GM04504 (cell line): Measurements from ENCODE around the gene CTSZ.
"Not testable (repeated sequence)": the region's sequence is repeated elsewhere in the genome, so short reads cannot be mapped to it uniquely, and the experiment has no call there.

ENCODE experiments used
- DNase-seq: peaks from one replicate; pipeline ENCODE4 v3.0.0-alpha.2; 2012; ENCODE audit warnings: low read depth

CTSZ gene

GRCh38 chr20:59013031-59013951 is 6.2 kb upstream of the CTSZ start:
- DNase-seq, result no peak

- not testable (repeated sequence) for DNase-seq
Observed at GRCh38 chr20:59011874-59012157, 4.8 kb upstream of the CTSZ start.

DNA sequence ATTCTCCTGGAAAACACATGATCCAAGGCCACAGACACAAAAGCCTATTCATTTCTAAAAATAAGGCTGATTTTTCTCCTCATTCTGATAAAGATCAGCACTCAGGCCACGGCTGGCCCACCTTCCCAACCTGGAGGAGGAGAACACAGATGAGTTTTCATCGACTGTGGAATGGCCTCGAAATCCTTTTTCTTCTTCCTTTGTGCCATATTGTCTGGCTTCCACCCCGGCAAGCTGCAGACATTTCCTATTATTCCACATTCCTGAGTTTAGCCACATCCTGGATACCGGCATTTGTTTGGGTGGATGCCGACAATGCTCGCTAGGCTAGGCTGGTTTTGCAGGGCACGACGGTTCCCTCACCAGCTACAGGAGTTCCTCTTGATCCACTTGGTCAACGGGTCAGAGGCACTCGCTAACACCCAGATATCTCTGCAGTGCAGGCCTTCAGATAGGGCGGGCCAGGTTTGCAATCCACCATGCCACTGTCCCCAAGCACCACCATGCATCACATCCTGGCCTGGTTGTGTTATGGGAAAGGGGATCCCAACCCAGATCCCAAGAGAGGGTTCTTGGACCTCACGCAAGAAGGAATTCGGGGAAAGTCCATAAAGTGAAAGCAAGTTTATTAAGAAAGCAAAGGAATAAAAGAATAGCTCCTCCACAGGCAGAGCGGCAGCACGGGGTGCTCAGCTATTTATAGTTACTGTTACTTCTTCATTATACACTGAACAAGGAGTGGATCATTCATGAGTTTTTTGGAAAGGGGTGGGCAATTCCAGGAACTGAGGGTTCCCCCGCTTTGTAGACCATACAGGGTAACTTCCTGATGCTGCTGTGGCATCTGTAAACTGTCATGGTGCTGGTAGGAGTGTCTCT is 4.2 kb upstream of the CTSZ start:
- peak; percentile 84 for DNase-seq

- DNase-seq, result no peak
Observed at GRCh38 chr20:59010321-59010994, 3.4 kb upstream of the CTSZ start.

GRCh38 chr20:59008715-59009336 is 1.8 kb upstream of the CTSZ start:
- DNase-seq, result no peak

- DNase-seq, result no peak
Observed at GRCh38 chr20:59007665-59008511, 834 bp upstream of the CTSZ start.

DNA sequence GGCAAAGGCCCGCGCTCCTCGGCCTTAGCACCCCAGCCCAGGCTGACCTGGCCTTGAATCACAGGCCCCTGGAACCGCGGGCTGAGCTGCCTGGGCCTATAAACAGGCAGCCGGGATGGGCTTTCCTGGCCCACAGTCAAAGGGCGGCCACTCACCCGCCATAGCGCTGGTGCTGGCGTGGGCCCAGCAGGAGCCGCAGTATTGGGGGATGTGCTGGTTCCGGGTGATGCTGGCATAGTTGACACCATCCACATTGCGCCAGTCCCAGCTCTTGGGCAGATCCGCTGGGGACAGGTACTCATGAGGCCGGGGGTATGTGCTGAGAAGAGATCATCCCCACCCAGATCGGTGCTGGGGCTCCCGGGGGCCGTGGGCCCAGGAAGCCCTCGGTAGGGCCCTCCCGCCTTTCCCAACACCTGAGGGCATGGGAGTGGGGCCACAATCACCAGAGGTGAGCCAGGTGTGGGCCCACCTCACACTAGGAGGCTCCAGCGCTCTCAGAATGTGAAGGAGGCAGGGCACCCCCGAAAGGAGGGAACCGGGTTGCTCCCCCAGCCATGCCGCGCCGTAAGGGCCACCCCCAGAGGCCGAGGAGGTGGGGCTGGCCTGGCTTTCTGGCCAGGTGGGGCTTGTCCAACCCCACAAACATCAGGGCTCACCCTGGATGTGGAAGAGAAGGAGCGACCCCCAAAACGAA is 739 bp downstream of the CTSZ start:
- DNase-seq, result no peak

- no peak for DNase-seq
Observed at GRCh38 chr20:59005523-59006166, 1.4 kb downstream of the CTSZ start.

DNA sequence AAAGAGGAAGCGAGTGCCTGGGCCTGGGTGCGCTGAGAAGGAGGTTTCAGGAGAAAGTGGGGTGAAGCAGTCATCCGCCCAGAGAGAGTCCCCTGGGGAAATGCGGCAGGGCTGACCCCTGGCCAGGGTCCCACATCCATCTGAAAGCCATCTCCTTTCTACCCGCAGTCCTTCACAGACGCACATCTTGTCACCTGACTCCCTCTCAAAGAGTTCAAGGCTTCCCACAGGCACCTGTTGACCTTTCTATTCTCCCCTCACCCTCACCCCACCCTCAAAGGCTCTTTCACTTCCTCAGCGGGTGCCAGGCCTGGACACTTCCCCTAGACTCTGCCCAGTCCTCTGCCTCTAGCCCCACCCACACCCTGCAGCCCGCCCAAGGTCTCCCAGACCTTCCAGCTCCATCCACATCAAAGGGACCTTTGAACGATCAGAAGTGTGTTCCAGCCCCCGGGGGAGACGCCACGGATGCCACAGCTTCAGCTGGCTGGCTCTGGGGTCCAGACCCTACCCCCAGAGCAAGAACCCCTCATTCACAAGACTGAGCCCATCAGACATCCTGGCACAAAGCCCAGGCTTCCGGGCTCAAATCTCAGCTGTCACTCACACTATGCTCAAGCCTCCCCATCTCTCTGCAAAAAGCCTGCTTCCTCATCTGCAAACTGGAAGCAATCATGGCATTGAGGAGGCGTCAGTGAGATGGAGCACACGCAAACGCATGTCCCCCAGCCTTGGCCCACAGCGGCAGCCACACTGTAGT is 2.1 kb downstream of the CTSZ start:
- no peak for DNase-seq

GRCh38 chr20:59004493-59004762 is 2.6 kb downstream of the CTSZ start:
- DNase-seq, result no peak

GRCh38 chr20:59003836-59004492 is 3.1 kb downstream of the CTSZ start:
- DNase-seq, result no peak

DNA sequence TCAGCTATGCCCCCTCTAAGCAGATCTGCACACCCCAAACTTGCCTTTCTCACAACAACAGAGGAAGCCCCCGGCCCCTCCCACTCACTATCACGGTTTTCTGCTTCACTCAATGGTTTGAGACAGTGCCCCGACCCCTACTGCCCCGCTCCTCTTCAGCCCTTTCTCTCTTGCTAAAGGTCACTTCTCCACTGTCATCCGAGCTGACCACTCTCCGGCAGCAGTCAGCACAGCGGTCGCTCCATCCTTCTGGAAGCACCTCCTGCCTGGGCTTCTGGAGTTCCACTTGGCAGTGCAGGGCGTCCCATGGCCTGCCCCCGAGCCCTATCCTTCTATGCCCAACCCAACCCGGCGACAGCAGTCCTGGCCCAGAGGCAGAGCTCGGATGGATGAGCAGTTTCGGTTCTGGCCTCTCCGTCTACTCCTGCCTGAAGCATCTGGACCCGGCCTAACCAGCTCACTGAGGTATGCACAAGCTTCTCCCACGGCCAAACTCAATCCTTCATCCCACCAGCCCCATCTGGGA is 4.1 kb downstream of the CTSZ start:
- no peak for DNase-seq

GRCh38 chr20:59002388-59002787 is 4.7 kb downstream of the CTSZ start:
- no peak for DNase-seq

DNA sequence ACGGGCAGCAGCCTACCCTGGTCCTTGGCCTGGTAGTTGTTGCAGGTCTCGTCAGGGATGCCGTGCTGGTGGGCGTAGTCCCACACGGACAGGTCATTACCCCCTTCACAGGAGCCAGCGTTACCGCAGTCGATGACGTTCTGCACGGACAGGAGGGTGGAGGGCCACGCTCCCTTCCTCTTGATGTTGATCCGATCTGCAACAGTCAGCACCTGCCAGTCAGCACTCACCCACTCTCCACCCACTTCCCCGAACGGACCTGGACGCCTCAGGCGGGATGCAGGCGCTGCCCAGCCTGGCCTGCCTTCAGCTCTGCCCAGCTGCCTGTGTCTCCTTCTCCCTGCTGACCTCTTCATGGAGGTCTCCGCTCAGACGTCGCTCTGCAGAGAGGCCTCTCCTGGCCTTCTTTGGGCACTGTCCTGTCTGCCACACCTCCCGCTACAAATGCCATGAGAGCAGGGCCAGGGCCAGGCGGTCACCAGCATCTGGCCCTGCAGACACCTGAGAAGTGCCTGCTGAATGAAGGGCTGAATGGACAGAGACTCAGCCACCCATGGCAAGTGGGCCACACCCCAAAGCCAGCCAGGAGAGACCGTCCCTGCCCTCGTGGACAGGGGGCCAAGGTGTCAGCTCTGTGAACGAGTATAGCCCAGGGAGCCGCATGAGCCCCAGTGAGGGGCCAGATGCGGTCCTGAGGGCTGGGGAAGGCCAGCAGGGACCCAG is 5.4 kb downstream of the CTSZ start:
- DNase-seq, result no peak

- DNase-seq, result no peak
Observed at GRCh38 chr20:59001068-59001448, 6.0 kb downstream of the CTSZ start.

- DNase-seq, result no peak
Observed at GRCh38 chr20:59000326-59000725, 6.7 kb downstream of the CTSZ start.

DNA sequence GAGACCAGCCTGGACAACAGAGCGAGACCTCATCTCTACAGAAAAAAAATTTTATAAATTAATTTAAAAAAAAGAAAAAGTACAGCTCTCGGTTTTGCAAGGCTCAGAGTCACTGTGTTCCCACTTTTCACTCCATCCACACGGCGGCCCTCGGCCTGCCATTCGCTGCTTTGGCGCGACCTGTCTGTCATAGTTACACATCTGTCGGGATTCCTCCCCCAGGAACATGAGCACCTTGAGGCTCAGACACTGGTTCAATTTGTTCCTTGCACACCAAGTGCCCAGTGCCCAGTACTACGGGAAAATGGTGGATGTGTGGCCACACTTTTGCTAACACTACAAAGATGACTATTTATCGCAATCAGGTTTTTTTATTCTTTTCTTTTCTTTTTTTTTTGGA is 8.4 kb downstream of the CTSZ start:
- no peak for DNase-seq

GRCh38 chr20:58997141-58997770 is 9.8 kb downstream of the CTSZ start:
- no peak for DNase-seq
